NCI-H226 (cell line): ENCODE data around the gene UBA5.
A peak's percentile ranks its signal among the peaks of the same experiment; 100 is the strongest.

Experiments used
- DNase-seq: peaks from one replicate; pipeline ENCODE4 v3.0.0-alpha.2; 2015

UBA5 gene

GRCh38 chr3:132654721-132655120 is 5.4 kb upstream of the UBA5 start:
- DNase-seq = no peak

GRCh38 chr3:132655471-132655870 is 4.7 kb upstream of the UBA5 start:
- no peak for DNase-seq

- DNase-seq = no peak
Measured at GRCh38 chr3:132657869-132658747, 2.0 kb upstream of the UBA5 start.

GRCh38 chr3:132659000-132659364 is 1.1 kb upstream of the UBA5 start:
- DNase-seq = no peak

GRCh38 chr3:132659365-132660051 is 621 bp upstream of the UBA5 start, which contains the start of gene ACAD11:
ACAD11 (minus strand) TSS chr3:132659809; CDS start chr3:132659751, 58 bp downstream.
- DNase-seq = peak; percentile 39

- no peak for DNase-seq
Measured at GRCh38 chr3:132660811-132661070, 612 bp downstream of the UBA5 start.

- no peak for DNase-seq
Measured at GRCh38 chr3:132661101-132661500, 972 bp downstream of the UBA5 start.

- no peak for DNase-seq
Measured at GRCh38 chr3:132662212-132662611, 2.1 kb downstream of the UBA5 start.

GRCh38 chr3:132665230-132665745 is 5.2 kb downstream of the UBA5 start:
- DNase-seq = no peak

GRCh38 chr3:132669256-132669777 is 9.2 kb downstream of the UBA5 start:
- DNase-seq = no peak

GRCh38 chr3:132675408-132675807 is 15.3 kb downstream of the UBA5 start:
- DNase-seq = no peak

- no peak for DNase-seq
Measured at GRCh38 chr3:132679911-132680310, 19.8 kb downstream of the UBA5 start.

- DNase-seq = no peak
Measured at GRCh38 chr3:132681421-132681820, 21.3 kb downstream of the UBA5 start.

- DNase-seq = no peak
Measured at GRCh38 chr3:132682201-132682600, 22.1 kb downstream of the UBA5 start.

- DNase-seq = no peak
Measured at GRCh38 chr3:132690040-132690439, 29.9 kb downstream of the UBA5 start.

- DNase-seq = no peak
Measured at GRCh38 chr3:132694991-132695390, 34.9 kb downstream of the UBA5 start.

- no peak for DNase-seq
Measured at GRCh38 chr3:132695422-132695821, 35.3 kb downstream of the UBA5 start.

- DNase-seq = no peak
Measured at GRCh38 chr3:132703733-132704132, 43.6 kb downstream of the UBA5 start.

- no peak for DNase-seq
Measured at GRCh38 chr3:132709761-132710160, 49.6 kb downstream of the UBA5 start.

- DNase-seq = no peak
Measured at GRCh38 chr3:132710311-132710710, 50.2 kb downstream of the UBA5 start.

GRCh38 chr3:132713977-132714727 is 54.0 kb downstream of the UBA5 start:
- no peak for DNase-seq

- DNase-seq = no peak
Measured at GRCh38 chr3:132716372-132716771, 56.2 kb downstream of the UBA5 start.

- DNase-seq = no peak
Measured at GRCh38 chr3:132720228-132720627, 60.1 kb downstream of the UBA5 start.
